HepG2 (cell line): ENCODE measurements around the gene LPCAT4. TPM values are rescaled to one million over a fixed set of nuclear protein-coding genes. Genes with fewer than 3 reads are reported as not detected.
A peak's percentile ranks its signal among the peaks of the same experiment; 100 is the strongest.

Source experiments
- HDAC1 ChIP-seq: sonication (generic); formaldehyde crosslinking; IDR thresholded peaks from 2 replicates; pipeline ENCODE4 v1.5.1; 2020; ENCODE audit warnings: mild to moderate bottlenecking, missing genetic modification reagents
- HNRNPK ChIP-seq: fragments of 200-400 bp; formaldehyde crosslinking; IDR thresholded peaks from 2 replicates; pipeline ENCODE4 v1.6.1; 2018; ENCODE audit warnings: low read length, low read depth, moderate library complexity, mild to moderate bottlenecking; ENCODE audit not compliant: poor library complexity, severe bottlenecking
- HOXA3 ChIP-seq: sonication (generic); formaldehyde crosslinking; IDR thresholded peaks from 2 replicates; pipeline ENCODE4 v1.5.0; 2020; ENCODE audit warnings: missing genetic modification reagents
- KLF16 ChIP-seq, 2 experiments: sonication (generic) in 1 of 2; formaldehyde crosslinking in 1 of 2; IDR thresholded peaks; 2 replicates each; pipeline versions ENCODE4 v1.6.1 to v1.8.0; 2016 to 2023; ENCODE audit warnings: missing genetic modification reagents in 2 of 2, missing compliant biosample characterization in 1 of 2
- KLF9 ChIP-seq: IDR thresholded peaks from 2 replicates; pipeline ENCODE4 v1.6.1; 2016; ENCODE audit warnings: low read depth
- POLR2A ChIP-seq, 2 experiments: IDR thresholded peaks; 2 replicates each; pipeline ENCODE4 v1.6.1; 2011; ENCODE audit warnings: low read depth in 2 of 2, low read length in 2 of 2, mild to moderate bottlenecking in 1 of 2, moderate library complexity in 1 of 2; ENCODE audit not compliant: insufficient read depth in 1 of 2
- ZNF3 ChIP-seq: IDR thresholded peaks from 2 replicates; pipeline ENCODE4 v1.7.0; 2017; ENCODE audit warnings: inconsistent platforms
- ZNF782 ChIP-seq: sonication (generic); formaldehyde crosslinking; IDR thresholded peaks from 2 replicates; pipeline ENCODE4 v1.4.0; 2020; ENCODE audit warnings: missing genetic modification reagents, mild to moderate bottlenecking, borderline replicate concordance
- polyA plus RNA-seq, 8 experiments: library from polyadenylated mRNA; depleted of rRNA in 3 of 8; stranded (reverse) in 7 of 8; unstranded in 1 of 8; fragments of >200 nt; fragmentation: Illumina TruSeq in 4 of 8; extraction: Trizol in 4 of 8; gene quantifications; 2 replicates each; pipeline versions ENCODE4 v1.2.1 to v1.2.3, GENCODE V29; 2011 to 2016; ENCODE audit warnings: low read depth in 4 of 8, missing spikeins in 1 of 8, mixed read lengths in 1 of 8; ENCODE audit not compliant: insufficient read depth in 1 of 8
- total RNA-seq, 5 experiments: library from RNA; depleted of rRNA; stranded (reverse); fragments of >200 nt; fragmentation: Illumina TruSeq; extraction: Trizol; gene quantifications; 2 replicates each; pipeline ENCODE4 v1.2.3, GENCODE V29; 2016; ENCODE audit warnings: low read depth in 1 of 5
- TF ChIP-seq, protein P1 (sequence below): sonication (generic); formaldehyde crosslinking; conservative IDR thresholded peaks from 2 replicates; pipeline ENCODE4 v1.4.0; 2020; ENCODE audit warnings: mild to moderate bottlenecking, missing genetic modification reagents, moderate library complexity
- TF ChIP-seq, protein P2 (sequence below): sonication (generic); formaldehyde crosslinking; IDR thresholded peaks from 2 replicates; pipeline ENCODE4 v1.5.0; 2020; ENCODE audit warnings: mild to moderate bottlenecking, missing genetic modification reagents, borderline replicate concordance

LPCAT4 gene
- total and polyA plus RNA-seq, 2 of the 13 experiments (the other 11 are each of a cell fraction or from before 2014, with no cell fraction given) = 8.1 to 57.1 TPM

DNA sequence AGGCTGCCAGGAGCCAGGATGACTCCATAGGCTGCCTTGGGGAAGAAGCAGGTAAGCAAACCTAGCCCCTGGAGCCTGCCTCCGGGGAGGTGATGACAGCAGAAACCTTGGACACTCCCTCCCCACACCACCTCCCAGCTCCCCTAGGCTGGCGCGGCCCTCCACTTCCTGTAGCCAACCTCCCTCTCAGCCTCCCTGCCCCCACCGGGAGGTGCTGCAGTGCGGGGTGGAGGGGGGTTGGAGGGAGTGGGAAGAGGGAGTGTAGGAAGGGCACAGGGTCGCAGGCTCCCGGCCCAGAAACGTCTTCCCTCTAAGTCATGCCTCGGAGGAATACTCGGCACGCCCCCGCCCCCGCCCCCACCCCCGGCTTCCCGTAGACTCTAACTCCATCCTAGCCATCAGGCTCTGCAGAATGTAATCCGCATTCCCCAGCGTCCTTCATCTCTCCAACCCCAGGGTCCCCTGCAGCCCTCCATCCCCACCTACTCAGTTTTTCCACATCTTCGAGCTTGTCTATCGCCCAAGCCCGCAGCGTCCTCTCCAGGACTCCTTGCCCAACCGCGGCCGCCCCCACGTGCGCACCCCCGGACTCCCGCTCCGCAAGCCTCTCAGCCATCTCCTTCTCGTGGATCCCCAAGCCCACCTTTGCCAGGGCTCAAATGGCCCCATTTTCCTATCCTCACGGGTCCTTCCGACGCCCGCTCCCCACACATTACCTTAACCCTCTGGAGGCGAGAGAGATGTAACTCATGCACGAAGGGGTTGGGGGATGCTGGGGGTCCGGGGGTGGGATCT lies 528 bp downstream of the LPCAT4 start (continued):
- TF ChIP-seq KLF9 (CRISPR knock-in tag) = no peak
- TF ChIP-seq HDAC1 (CRISPR knock-in tag) = peak; percentile 56; the same call in 1 of the 2 replicates
- TF ChIP-seq POLR2A (IDR thresholded peaks at IDR 0.05; ENCODE audit: insufficient read depth in 1 of 2, low read depth in 2 of 2, low read length in 2 of 2) = 0 out of 4 replicates have a peak, but pooled peaks of 1 of the 2 experiments have one; percentile 22
- TF ChIP-seq ZNF782 (CRISPR knock-in tag) = no peak
- 0 out of 2 replicates have a peak, but pooled peaks have one; percentile 35 for TF ChIP-seq HOXA3 (CRISPR knock-in tag)
- TF ChIP-seq, protein P1, sequence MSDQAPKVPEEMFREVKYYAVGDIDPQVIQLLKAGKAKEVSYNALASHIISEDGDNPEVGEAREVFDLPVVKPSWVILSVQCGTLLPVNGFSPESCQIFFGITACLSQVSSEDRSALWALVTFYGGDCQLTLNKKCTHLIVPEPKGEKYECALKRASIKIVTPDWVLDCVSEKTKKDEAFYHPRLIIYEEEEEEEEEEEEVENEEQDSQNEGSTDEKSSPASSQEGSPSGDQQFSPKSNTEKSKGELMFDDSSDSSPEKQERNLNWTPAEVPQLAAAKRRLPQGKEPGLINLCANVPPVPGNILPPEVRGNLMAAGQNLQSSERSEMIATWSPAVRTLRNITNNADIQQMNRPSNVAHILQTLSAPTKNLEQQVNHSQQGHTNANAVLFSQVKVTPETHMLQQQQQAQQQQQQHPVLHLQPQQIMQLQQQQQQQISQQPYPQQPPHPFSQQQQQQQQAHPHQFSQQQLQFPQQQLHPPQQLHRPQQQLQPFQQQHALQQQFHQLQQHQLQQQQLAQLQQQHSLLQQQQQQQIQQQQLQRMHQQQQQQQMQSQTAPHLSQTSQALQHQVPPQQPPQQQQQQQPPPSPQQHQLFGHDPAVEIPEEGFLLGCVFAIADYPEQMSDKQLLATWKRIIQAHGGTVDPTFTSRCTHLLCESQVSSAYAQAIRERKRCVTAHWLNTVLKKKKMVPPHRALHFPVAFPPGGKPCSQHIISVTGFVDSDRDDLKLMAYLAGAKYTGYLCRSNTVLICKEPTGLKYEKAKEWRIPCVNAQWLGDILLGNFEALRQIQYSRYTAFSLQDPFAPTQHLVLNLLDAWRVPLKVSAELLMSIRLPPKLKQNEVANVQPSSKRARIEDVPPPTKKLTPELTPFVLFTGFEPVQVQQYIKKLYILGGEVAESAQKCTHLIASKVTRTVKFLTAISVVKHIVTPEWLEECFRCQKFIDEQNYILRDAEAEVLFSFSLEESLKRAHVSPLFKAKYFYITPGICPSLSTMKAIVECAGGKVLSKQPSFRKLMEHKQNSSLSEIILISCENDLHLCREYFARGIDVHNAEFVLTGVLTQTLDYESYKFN (CRISPR knock-in tag) = 0 out of 2 replicates have a peak, but pooled peaks have one; percentile 17
- peak; percentile 61 for TF ChIP-seq HNRNPK
- TF ChIP-seq KLF16 (CRISPR knock-in tag; IDR thresholded peaks at IDR 0.05) = peak in 1 of 2 experiments; percentile 52; a peak in 1 of 4 replicates
- TF ChIP-seq, protein P2, sequence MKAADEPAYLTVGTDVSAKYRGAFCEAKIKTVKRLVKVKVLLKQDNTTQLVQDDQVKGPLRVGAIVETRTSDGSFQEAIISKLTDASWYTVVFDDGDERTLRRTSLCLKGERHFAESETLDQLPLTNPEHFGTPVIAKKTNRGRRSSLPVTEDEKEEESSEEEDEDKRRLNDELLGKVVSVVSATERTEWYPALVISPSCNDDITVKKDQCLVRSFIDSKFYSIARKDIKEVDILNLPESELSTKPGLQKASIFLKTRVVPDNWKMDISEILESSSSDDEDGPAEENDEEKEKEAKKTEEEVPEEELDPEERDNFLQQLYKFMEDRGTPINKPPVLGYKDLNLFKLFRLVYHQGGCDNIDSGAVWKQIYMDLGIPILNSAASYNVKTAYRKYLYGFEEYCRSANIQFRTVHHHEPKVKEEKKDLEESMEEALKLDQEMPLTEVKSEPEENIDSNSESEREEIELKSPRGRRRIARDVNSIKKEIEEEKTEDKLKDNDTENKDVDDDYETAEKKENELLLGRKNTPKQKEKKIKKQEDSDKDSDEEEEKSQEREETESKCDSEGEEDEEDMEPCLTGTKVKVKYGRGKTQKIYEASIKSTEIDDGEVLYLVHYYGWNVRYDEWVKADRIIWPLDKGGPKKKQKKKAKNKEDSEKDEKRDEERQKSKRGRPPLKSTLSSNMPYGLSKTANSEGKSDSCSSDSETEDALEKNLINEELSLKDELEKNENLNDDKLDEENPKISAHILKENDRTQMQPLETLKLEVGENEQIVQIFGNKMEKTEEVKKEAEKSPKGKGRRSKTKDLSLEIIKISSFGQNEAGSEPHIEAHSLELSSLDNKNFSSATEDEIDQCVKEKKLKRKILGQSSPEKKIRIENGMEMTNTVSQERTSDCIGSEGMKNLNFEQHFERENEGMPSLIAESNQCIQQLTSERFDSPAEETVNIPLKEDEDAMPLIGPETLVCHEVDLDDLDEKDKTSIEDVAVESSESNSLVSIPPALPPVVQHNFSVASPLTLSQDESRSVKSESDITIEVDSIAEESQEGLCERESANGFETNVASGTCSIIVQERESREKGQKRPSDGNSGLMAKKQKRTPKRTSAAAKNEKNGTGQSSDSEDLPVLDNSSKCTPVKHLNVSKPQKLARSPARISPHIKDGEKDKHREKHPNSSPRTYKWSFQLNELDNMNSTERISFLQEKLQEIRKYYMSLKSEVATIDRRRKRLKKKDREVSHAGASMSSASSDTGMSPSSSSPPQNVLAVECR (CRISPR knock-in tag) = peak; percentile 62; the same call in 1 of the 2 replicates
- no peak for TF ChIP-seq ZNF3 (CRISPR knock-in tag)
